Neural cell (in vitro differentiated cells): ENCODE measurements around the gene FLT3. TPM values are rescaled to one million over a fixed set of nuclear protein-coding genes. Genes with fewer than 3 reads are reported as not detected.

ENCODE experiments used
- H2AFZ ChIP-seq: fragments of 200-600, 300-800 bp; sonication (generic), shearing (Covaris generic); 2 replicates; pipeline ENCODE4 v1.6.0; 2014; ENCODE audit warnings: low read depth, mild to moderate bottlenecking, antibody characterized with exemption, low read length, moderate library complexity
- H3F3A ChIP-seq: fragments of 200-600 bp; shearing (Covaris generic); 2 replicates; pipeline ENCODE4 v1.6.1; 2016; ENCODE audit warnings: mild to moderate bottlenecking, moderate library complexity, mixed read lengths, antibody characterized with exemption, low read length; ENCODE audit not compliant: insufficient read depth, poor library complexity, severe bottlenecking
- H3K27ac ChIP-seq: fragments of 200-600, 300-800 bp; sonication (generic), shearing (Covaris generic); 2 replicates; pipeline ENCODE4 v1.5.1; 2014; ENCODE audit warnings: mild to moderate bottlenecking, low read length, moderate library complexity
- H3K27me3 ChIP-seq: fragments of 300-800, 200-600 bp; sonication (generic), shearing (Covaris generic); 2 replicates; pipeline ENCODE4 v1.6.0; 2014; ENCODE audit warnings: mild to moderate bottlenecking, low read depth, low read length, moderate library complexity; ENCODE audit not compliant: insufficient read depth
- H3K36me3 ChIP-seq: fragments of 300-800, 200-600 bp; sonication (generic), shearing (Covaris generic); 2 replicates; pipeline ENCODE4 v1.5.1; 2014; ENCODE audit warnings: mild to moderate bottlenecking, antibody characterized with exemption, low read length, moderate library complexity; ENCODE audit not compliant: insufficient read depth
- H3K4me2 ChIP-seq: fragments of 300-800, 200-600 bp; sonication (generic), shearing (Covaris generic); 2 replicates; pipeline ENCODE4 v1.6.0; 2014; ENCODE audit warnings: mild to moderate bottlenecking, low read length
- H3K4me3 ChIP-seq: fragments of 300-800, 200-600 bp; sonication (generic), shearing (Covaris generic); 2 replicates; pipeline ENCODE4 v1.5.1; 2014; ENCODE audit warnings: mild to moderate bottlenecking, low read length, moderate library complexity
- H3K79me2 ChIP-seq: fragments of 200-600 bp; shearing (Covaris generic); replicated peaks from 2 replicates; pipeline ENCODE4 v1.6.0; 2014; ENCODE audit warnings: mild to moderate bottlenecking, low read length, moderate library complexity; ENCODE audit not compliant: insufficient read depth
- H3K9ac ChIP-seq: fragments of 300-800, 200-600 bp; sonication (generic), shearing (Covaris generic); 2 replicates; pipeline ENCODE4 v1.6.1; 2016; ENCODE audit warnings: mild to moderate bottlenecking, low read length, mixed read lengths
- H3K9me2 ChIP-seq: fragments of 200-600 bp; shearing (Covaris generic); 2 replicates; pipeline ENCODE4 v1.6.1; 2016; ENCODE audit warnings: mild to moderate bottlenecking, low read length, mixed read lengths; ENCODE audit not compliant: insufficient read depth
- H3K9me3 ChIP-seq: fragments of 200-600, 300-800 bp; sonication (generic), shearing (Covaris generic); 2 replicates; pipeline ENCODE4 v1.6.1; 2016; ENCODE audit warnings: mild to moderate bottlenecking, mixed run types, low read length, moderate library complexity, mixed read lengths
- H4K20me1 ChIP-seq: fragments of 200-600 bp; shearing (Covaris generic); 2 replicates; pipeline ENCODE4 v1.6.1; 2016; ENCODE audit warnings: mild to moderate bottlenecking, mixed run types; ENCODE audit not compliant: insufficient read depth
- CTCF ChIP-seq: fragments of 450-650 bp; IDR thresholded peaks from 2 replicates; pipeline ENCODE4 v1.5.1; 2014; ENCODE audit warnings: antibody characterized with exemption, mild to moderate bottlenecking, moderate library complexity; ENCODE audit not compliant: poor library complexity, severe bottlenecking
- EP300 ChIP-seq: fragments of 450-650 bp; conservative IDR thresholded peaks from 2 replicates; pipeline ENCODE4 v1.6.1; 2014; ENCODE audit warnings: antibody characterized with exemption, mild to moderate bottlenecking, moderate library complexity; ENCODE audit not compliant: poor library complexity, severe bottlenecking
- EZH2 ChIP-seq: fragments of 200-600, 300-800 bp; shearing (Covaris generic), sonication (generic); IDR thresholded peaks from 2 replicates; pipeline ENCODE4 v1.6.1; 2014; ENCODE audit warnings: antibody characterized with exemption, low read length, borderline replicate concordance, mild to moderate bottlenecking; ENCODE audit not compliant: insufficient read depth, poor library complexity, severe bottlenecking
- MXI1 ChIP-seq: fragments of 450-650 bp; conservative IDR thresholded peaks from 2 replicates; pipeline ENCODE4 v1.6.1; 2014; ENCODE audit warnings: antibody characterized with exemption, mild to moderate bottlenecking; ENCODE audit not compliant: poor library complexity, severe bottlenecking
- POLR2AphosphoS5 ChIP-seq: IDR thresholded peaks from 2 replicates; pipeline ENCODE4 v1.6.1; 2012
- RAD21 ChIP-seq: fragments of 450-650 bp; conservative IDR thresholded peaks from 2 replicates; pipeline ENCODE4 v1.6.1; 2014; ENCODE audit warnings: antibody characterized with exemption, mild to moderate bottlenecking, moderate library complexity
- REST ChIP-seq: IDR thresholded peaks from 2 replicates; pipeline ENCODE4 v1.6.1; 2012; ENCODE audit warnings: borderline replicate concordance
- SMC3 ChIP-seq: fragments of 450-650 bp; conservative IDR thresholded peaks from 2 replicates; pipeline ENCODE4 v1.6.1; 2014; ENCODE audit warnings: antibody characterized with exemption, mild to moderate bottlenecking, moderate library complexity; ENCODE audit not compliant: poor library complexity
- TAF1 ChIP-seq: IDR thresholded peaks from 2 replicates; pipeline ENCODE4 v1.6.1; 2012; ENCODE audit warnings: low read depth
- polyA plus RNA-seq: library from polyadenylated mRNA; depleted of rRNA; stranded (reverse); fragments of >200 nt; gene quantifications from 2 replicates; pipeline ENCODE4 v1.2.3, GENCODE V29; 2014

The FLT3 gene
- polyA plus RNA-seq, 1 donor from 2014 or later, result 0.41 TPM

GRCh38 chr13:28099396-28100149 is 803 bp downstream of the FLT3 start:
- Histone ChIP-seq H3K27me3 (peaks cover 33% of the 10 kb centered on the region), H3K27ac (no peak overlapping the region), H3K79me2 (no peaks in the 10 kb centered on the region), H3K9me3 (no peaks in the 10 kb centered on the region), H2AFZ (peak overlapping the region; percentile 45), H3K36me3 (no peaks in the 10 kb centered on the region), H3K4me3 (peak overlapping the region; percentile 77), H4K20me1 (no peaks in the 10 kb centered on the region), H3K9me2 (no peaks in the 10 kb centered on the region), H3K4me2 (no peak overlapping the region), H3F3A (no peaks in the 10 kb centered on the region), H3K9ac (peak overlapping the region; percentile 54)
- TF ChIP-seq MXI1 (no peak), POLR2AphosphoS5 (no peak), SMC3 (no peak), EZH2 (no peak), REST (no peak), EP300 (no peak), CTCF (no peak), RAD21 (no peak), TAF1 (no peak)

GRCh38 chr13:28097503-28097902 is 2.9 kb downstream of the FLT3 start:
- H3K9ac ChIP-seq, result no peak overlapping the region
- H3K79me2 ChIP-seq, result no peaks in the 10 kb centered on the region
- no peak overlapping the region for H3K4me2 ChIP-seq
- H3K9me2 ChIP-seq, result no peaks in the 10 kb centered on the region
- peaks cover 33% of the 10 kb centered on the region for H3K27me3 ChIP-seq
- no peak overlapping the region for H3K4me3 ChIP-seq
- no peaks in the 10 kb centered on the region for H3K9me3 ChIP-seq
- H3K36me3 ChIP-seq, result no peaks in the 10 kb centered on the region
- TF ChIP-seq EP300 (no peak), TAF1 (no peak), EZH2 (no peak), MXI1 (no peak), SMC3 (no peak), RAD21 (no peak), POLR2AphosphoS5 (no peak), REST (no peak), CTCF (no peak)
- no peak overlapping the region for H3K27ac ChIP-seq
- no peak overlapping the region for H2AFZ ChIP-seq
- H4K20me1 ChIP-seq, result no peaks in the 10 kb centered on the region
- no peaks in the 10 kb centered on the region for H3F3A ChIP-seq
